NAMALWA (cell line): Measurements from ENCODE around the gene KRTAP2-3.
"Not testable (repeated sequence)": the region's sequence is repeated elsewhere in the genome, so short reads cannot be mapped to it uniquely, and the experiment has no call there.

Experiments used
- DNase-seq: peaks from one replicate; pipeline ENCODE4 v3.0.0-alpha.2; 2015; ENCODE audit warnings: low spot score

The KRTAP2-3 gene

DNA sequence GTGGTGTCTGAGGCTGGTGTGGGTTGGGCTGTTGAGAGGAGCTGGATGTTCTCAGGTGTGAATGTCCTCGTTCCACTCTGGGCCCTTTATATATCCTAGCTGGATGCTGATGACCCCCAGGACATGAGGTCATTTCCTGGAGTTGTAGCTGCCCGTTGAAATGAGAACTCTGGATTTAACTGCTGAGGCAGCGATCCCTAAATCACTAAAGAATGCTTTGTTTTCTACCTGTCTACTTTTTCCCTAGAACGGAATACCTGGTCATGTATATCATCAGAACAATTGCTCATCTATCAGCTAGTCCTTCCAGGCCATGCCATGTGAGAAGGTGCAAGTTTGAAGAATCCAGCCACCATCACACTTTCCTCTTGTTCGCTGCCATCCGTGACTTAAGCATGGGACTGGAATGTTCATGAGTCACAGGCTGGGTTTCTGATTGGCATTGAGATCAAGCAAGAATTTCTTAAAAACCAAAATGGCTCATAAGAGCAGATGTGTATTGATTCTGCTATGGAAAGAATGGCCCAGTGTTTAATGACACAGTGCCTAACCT, at the start of gene KRTAP2-3:
KRTAP2-3 (minus strand) TSS at position 63 of the 553 bp plus-strand sequence. CDS start 64 bp downstream, outside the sequence.
- no peak for DNase-seq

GRCh38 chr17:41108728-41109386, 48.9 kb upstream of the KRTAP2-3 start:
- DNase-seq = not testable (repeated sequence)

DNA sequence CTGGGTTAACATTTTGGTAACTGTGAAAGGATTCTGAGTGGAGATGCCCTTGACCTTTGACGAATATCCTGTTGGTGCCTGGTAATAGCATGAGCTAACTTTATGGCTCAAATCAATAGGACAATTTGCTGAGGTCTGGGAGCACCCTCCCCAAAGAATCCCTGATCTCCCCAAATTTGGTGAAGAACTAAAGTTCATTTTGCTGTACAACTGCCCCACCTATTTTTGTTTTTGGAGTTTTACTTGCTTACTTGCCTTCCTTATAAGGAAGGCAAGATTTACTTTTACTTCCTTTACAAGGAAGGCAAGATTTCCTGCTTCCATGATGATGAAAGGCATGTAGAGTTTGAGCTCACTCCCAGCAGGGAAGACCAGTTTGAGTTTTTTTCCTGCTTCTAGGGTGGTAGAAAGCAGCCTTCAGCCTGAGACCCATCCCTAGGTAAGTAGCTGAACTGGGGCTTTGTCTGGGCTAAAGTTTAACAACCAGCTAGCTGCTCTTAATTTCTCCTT, 48.1 kb upstream of the KRTAP2-3 start:
- no peak for DNase-seq

- DNase-seq = not testable (repeated sequence)
Observed at GRCh38 chr17:41105347-41105746, 45.4 kb upstream of the KRTAP2-3 start, which contains the start of gene KRTAP4-9. TSS of gene KRTAP4-9 (plus strand) at chr17:41105389. CDS start at chr17:41105389, 0 bp downstream.

DNA sequence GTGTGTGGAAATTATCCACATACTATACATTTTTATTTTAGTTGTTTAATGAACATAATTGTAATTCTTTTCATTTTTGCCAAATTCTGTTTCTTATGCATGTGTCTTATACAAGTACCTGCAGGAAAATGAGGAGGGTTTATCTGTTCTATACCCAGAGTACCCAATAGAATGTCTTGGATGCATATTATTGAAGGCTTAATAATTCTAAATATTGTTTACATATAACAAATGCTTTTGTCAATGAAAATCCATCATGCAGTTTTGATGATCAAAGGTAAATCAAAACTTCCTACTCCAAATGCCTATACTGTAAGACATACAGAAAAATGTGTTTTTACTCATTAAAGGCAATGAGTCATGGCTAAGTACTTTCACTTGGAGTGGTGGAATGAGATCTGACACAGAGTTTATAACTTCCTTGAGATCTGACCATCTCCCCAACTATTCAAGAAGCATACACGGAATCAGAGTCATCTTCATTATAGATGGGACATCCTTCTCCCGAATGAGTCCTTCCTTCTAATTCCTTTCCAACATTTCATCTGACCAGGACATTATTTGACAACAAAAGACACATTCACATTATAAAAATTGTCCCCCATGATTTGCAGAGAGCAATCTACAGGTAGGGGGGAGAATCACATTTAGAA, 44.6 kb upstream of the KRTAP2-3 start:
- DNase-seq = not testable (repeated sequence)

DNA sequence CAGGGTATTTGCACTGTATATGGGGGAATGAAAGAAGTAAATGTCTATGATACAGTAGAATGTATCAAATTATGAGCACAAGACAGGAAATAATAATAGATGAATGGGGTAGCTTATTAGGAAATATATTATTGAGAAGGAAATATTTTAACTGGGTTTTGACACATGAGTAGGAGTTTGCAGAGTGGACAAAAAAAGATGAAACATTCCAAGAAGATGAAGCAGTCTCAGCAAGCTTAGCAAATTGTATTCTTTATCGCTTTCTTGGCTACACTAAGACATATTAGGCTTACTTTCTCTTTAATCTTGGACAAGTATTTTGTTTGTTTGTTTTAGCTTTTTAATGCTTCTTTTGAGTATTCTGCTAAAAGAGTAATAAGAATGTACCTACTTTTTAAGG, 44.0 kb upstream of the KRTAP2-3 start:
- DNase-seq = no peak

- DNase-seq = no peak
Observed at GRCh38 chr17:41101586-41102259, 41.8 kb upstream of the KRTAP2-3 start, which contains the start of gene KRTAP4-16. TSS of gene KRTAP4-16 (minus strand) at chr17:41102209. CDS start at chr17:41102209, 0 bp downstream.

GRCh38 chr17:41099682-41100480, 40.0 kb upstream of the KRTAP2-3 start:
- DNase-seq = not testable (repeated sequence)

DNA sequence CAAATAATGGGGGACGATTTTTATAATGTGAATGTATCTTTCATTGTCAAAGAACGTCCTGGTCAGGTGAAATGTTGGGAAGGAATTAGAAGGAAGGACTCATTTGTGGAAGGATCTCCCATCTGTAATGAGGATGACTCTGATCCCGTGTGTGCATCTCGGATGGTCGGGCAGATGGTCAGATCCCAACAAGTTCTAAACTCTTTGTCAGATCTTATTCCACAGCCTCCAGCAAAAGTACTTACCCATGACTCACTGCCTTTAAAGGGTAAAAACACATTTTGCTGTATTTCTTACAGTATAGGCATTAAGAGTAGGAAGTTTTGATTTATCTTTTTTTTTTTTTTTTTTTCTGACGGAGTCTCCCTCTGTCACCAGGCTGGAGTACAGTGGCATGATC, 38.6 kb upstream of the KRTAP2-3 start:
- no peak for DNase-seq

DNA sequence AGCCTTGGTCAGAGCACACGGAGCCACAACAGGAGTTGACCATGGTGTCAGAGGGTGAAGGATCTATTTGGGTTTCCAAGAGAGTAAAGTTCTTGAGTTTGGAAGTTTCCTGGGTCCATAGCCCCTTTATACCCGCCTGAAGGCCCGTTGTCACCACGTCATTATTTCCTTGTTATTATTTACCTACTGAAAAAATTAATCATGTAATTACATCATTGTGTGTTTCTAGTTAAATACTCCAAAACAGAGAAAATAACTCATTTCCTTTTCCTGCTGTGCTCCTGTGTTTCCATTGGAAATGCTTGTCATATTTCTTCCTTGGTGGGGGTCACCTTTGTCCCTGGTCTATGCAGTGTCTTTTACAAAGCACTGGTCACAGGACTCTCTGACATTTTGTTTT, 38.1 kb upstream of the KRTAP2-3 start, which contains the start of gene KRTAP4-8:
KRTAP4-8 (minus strand) TSS at position 101 of the 400 bp plus-strand sequence; CDS start at position 43, 58 bp downstream.
- no peak for DNase-seq

- DNase-seq = no peak
Observed at GRCh38 chr17:41096055-41096454, 36.1 kb upstream of the KRTAP2-3 start.

DNA sequence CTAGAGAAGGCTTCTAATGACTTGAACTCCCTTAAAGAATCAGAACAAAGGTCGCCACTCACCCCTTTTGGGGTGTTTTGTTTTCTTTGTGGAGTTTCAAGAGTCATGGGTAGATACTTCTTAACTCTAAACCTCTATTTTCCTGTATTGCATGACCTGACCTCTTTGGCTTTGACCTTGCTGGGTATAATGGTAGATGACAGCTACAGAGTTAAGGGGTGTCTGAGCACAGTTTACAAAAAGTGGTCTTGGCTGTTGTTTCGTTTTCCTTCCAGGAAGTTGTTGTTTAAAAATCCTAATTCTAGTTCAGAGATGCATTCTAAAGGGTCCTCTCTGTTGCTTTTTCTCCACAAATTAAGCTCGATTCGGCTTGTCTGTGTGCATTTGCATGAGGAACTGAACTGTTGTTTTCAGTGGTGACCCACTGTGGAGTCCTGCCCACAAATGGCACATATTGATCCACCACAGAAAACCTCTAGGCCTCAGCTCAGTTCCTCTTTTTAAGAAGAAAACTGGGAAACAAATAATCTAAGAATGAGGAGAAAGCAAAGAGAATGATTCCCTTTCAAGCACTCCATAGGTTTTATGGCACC, 28.9 kb upstream of the KRTAP2-3 start:
- DNase-seq = not testable (repeated sequence)

- not testable (repeated sequence) for DNase-seq
Observed at GRCh38 chr17:41084100-41084856, 24.4 kb upstream of the KRTAP2-3 start, which contains the start of gene KRTAP4-7. TSS of gene KRTAP4-7 (plus strand) at chr17:41084150. CDS start at chr17:41084207, 57 bp downstream.

DNA sequence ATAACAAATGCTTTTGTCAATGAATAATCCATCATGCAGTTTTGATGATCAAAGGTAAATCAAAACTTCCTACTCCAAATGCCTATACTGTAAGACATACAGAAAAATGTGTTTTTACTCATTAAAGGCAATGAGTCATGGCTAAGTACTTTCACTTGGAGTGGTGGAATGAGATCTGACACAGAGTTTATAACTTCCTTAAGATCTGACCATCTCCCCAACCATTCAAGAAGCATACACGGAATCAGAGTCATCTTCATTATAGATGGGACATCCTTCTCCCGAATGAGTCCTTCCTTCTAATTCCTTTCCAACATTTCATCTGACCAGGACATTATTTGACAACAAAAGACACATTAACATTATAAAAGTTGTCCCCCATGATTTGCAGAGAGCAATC, 23.5 kb upstream of the KRTAP2-3 start:
- DNase-seq = not testable (repeated sequence)

GRCh38 chr17:41082626-41083025, 22.7 kb upstream of the KRTAP2-3 start:
- no peak for DNase-seq

DNA sequence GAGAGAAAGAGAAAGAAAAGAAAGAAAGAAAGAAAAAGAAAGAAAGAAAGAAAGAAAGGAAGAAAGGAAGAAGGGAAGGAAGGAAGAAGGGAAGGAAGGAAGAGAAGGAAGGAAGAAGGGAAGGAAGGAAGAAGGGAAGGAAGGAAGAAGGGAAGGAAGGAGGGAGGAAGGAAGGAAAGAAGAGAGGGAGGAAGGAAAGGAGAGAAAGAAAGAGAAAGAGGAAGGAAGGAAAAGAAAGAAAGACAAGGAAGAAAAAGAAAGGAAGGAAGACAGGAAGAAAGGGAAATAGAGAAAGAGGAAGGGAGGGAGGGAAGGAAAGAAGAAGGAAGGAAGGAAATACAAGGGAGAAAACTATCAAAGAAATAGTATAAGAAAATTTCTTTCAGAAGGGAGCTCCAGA, 16.9 kb upstream of the KRTAP2-3 start:
- DNase-seq = no peak

GRCh38 chr17:41073676-41074075, 13.8 kb upstream of the KRTAP2-3 start:
- no peak for DNase-seq

- DNase-seq = no peak
Observed at GRCh38 chr17:41071606-41072360, 11.9 kb upstream of the KRTAP2-3 start.

DNA sequence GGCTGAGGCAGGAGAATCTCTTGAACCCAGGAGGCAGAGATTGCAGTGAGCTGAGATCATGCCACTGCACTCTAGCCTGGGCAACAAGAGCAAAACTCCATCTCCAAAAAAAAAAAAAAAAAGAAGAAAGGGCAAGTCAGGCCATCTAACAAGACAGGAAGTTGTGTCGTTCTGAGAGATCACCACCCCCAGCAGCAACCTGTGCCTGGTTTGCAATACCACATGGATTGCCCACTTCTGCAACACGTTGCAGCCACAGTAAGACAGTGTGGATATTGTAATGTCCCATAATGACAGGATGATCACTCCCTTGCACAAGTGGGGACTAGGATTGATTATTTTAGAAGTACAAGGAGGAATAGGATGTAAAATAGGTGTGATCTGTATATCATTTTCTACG, 9.1 kb upstream of the KRTAP2-3 start:
- DNase-seq = no peak
